Measurements from ENCODE around the gene ZKSCAN3.

The ZKSCAN3 gene

DNA sequence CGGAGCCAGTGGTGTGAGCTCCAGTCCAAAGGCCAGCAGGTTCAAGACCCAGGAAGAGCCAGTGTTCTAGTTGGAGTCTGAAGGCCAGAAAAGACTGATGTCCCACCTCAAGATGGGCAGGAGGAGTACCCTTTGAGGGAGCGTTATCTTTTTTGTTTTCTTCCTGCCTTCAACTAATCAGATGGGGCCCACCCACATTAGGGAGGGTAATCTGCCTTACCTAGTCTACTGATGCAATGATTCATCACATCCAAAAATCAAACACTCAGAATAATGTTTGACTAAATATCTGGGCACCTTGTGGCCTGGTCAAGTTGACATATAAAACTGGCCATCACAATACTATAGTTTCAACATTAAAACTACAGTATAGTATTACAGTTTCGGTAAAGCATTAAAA is 19.7 kb downstream of the ZKSCAN3 start:
- Mint-ChIP-seq H3K9me3 (no peaks in the 10 kb centered on the region), H3K36me3 (ENCODE audit: insufficient read depth) (peaks cover 10% of the 10 kb centered on the region), H3K27ac (ENCODE audit: low read depth) (no peak overlapping the region), H3K4me3 (no peak overlapping the region), H3K4me1 (no peaks in the 10 kb centered on the region), H3K27me3 (no peaks in the 10 kb centered on the region)
- no peak for DNase-seq (ENCODE audit: low spot score in 2 of 2)
- ATAC-seq (replicated peaks; ENCODE audit: extremely low read depth, poor library complexity, severe bottlenecking) = no peak

DNA sequence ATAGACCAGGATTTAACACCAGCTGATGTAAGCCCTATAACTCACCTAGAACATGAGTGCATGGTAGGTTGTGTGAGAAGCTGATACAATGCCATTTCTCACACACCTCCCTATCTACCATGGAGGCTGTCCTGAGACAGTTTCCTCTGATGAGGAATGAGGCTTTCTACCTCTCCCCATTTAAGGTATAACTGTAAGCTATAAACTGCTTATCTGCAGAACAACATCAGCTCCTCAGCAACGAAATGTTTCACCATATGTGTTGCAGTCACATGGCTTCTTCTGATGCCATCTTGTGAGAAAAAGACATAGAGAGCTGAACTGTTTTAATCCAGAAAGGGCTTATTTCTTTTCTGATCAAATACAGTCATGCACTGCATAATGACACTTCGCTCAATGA is 20.7 kb downstream of the ZKSCAN3 start:
- Mint-ChIP-seq H3K27ac (ENCODE audit: low read depth) (no peak overlapping the region), H3K27me3 (no peaks in the 10 kb centered on the region), H3K36me3 (ENCODE audit: insufficient read depth) (peaks cover 5% of the 10 kb centered on the region), H3K4me3 (no peak overlapping the region), H3K9me3 (no peaks in the 10 kb centered on the region), H3K4me1 (no peaks in the 10 kb centered on the region)
- no peak for ATAC-seq (replicated peaks; ENCODE audit: extremely low read depth, poor library complexity, severe bottlenecking)
- DNase-seq (ENCODE audit: low spot score in 2 of 2) = no peak

DNA sequence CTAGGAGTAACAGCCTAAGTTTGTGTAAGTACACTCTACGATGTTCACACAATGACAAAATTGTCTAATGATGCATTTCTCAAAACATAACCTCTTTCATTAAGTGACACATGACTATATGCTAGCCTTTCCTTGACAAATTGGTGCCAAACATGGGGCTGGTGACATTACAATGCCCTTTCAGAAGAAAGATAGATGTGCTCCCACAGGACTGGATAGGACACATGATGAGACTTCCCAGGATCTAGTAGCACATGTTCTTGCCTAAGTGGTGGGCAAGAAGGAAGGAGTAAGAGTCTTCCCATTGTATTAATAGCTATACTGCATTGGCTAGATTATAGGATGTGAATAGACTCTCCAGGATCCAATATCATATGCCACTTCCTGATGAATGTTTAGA is 21.5 kb downstream of the ZKSCAN3 start:
- peaks cover 5% of the 10 kb centered on the region for H3K36me3 Mint-ChIP-seq (ENCODE audit: insufficient read depth)
- H3K4me3 Mint-ChIP-seq = no peak overlapping the region
- no peaks in the 10 kb centered on the region for H3K27me3 Mint-ChIP-seq
- H3K9me3 Mint-ChIP-seq = no peaks in the 10 kb centered on the region
- no peaks in the 10 kb centered on the region for H3K4me1 Mint-ChIP-seq
- no peak overlapping the region for H3K27ac Mint-ChIP-seq (ENCODE audit: low read depth)
- DNase-seq (ENCODE audit: low spot score in 2 of 2) = no peak
- ATAC-seq (replicated peaks; ENCODE audit: extremely low read depth, poor library complexity, severe bottlenecking) = no peak

DNA sequence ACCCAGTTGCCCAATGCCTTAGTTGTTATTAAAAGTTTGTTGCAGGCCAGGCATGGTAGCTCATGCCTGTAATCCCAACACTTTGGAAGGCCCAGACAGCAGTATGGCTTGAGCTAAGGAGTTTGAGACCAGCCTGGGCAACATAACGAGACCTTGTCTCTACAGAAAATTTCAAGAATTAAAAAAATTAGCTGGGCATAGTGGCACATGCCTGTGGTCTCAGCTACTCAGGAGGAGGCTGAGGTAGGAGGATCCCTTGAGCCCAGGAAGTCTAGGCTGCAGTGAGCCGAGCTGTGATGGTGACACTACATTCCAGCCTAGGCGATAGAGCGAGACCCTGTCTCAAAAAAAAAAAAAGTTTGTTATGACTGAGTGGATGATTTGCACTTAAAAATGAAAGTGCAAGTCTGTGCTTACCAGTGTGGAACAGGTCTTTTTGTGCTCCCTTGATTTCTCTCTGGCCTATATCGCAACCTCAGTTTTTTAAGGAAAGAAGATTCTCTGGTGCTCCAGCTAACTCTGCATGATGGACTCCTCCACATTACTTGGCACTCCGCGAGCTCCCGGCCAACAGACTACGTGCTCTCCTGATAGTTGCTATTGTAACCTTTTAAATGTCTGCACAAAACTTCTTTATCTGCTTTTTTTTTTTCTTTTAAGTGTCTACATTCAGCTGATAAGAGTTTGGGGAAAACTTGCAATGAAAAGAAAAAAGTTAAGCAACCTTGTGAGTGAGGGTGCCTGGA is 22.1 kb downstream of the ZKSCAN3 start:
- H3K36me3 Mint-ChIP-seq (ENCODE audit: insufficient read depth) = peaks cover 5% of the 10 kb centered on the region
- H3K4me1 Mint-ChIP-seq = no peaks in the 10 kb centered on the region
- H3K27ac Mint-ChIP-seq (ENCODE audit: low read depth) = no peak overlapping the region
- ATAC-seq (replicated peaks; ENCODE audit: extremely low read depth, poor library complexity, severe bottlenecking) = no peak
- DNase-seq (ENCODE audit: low spot score in 2 of 2) = no peak
- no peaks in the 10 kb centered on the region for H3K9me3 Mint-ChIP-seq
- H3K4me3 Mint-ChIP-seq = no peak overlapping the region
- H3K27me3 Mint-ChIP-seq = no peaks in the 10 kb centered on the region

DNA sequence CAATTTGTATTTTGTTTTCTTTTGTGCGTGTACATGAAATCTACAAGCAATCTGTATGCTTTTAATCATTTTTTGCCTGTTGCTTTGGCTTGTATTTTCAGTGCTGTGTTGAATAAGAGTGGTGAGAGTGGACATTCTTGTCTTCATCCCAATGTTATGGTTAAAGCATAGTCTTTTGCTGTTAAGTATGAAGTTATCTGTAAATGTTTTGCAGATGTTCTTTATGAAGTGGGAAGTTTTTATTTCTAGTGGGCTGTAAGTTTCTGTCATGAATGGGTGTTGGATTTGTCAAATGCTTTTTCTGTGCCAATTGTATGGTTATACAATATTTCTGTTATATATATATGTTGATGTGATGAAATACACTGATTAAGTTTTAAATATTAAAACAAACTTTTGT is 24.2 kb downstream of the ZKSCAN3 start:
- Mint-ChIP-seq H3K27me3 (no peaks in the 10 kb centered on the region), H3K4me1 (no peaks in the 10 kb centered on the region), H3K36me3 (ENCODE audit: insufficient read depth) (peaks cover 3% of the 10 kb centered on the region), H3K27ac (ENCODE audit: low read depth) (no peak overlapping the region), H3K9me3 (no peaks in the 10 kb centered on the region), H3K4me3 (no peak overlapping the region)
- DNase-seq (ENCODE audit: low spot score in 2 of 2) (no peak), ATAC-seq (replicated peaks; ENCODE audit: extremely low read depth, poor library complexity, severe bottlenecking) (no peak)

DNA sequence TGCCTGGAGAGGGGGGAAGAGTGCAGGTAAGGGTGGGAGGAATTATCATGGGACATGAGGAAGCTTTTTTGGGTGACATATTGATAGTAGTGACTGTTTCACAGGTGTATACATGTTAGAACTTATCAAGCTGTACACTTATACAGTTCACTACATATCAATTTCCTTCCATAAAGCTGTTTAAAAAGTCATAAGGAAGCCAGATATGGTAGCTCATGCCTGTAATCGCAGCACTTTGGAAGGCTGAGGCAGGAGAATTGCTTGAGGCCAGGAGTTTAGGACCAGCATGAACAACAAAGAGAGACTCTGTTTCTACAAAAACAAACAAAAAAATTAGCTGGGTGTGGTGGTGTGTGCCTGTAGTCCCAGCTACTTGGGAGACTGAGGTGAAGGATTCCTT is 28.1 kb downstream of the ZKSCAN3 start:
- Mint-ChIP-seq H3K9me3 (no peaks in the 10 kb centered on the region), H3K27ac (ENCODE audit: low read depth) (no peak overlapping the region), H3K4me3 (no peak overlapping the region), H3K4me1 (peaks cover 23% of the 10 kb centered on the region), H3K27me3 (no peaks in the 10 kb centered on the region), H3K36me3 (ENCODE audit: insufficient read depth) (peaks cover 18% of the 10 kb centered on the region)
- ATAC-seq (replicated peaks; ENCODE audit: extremely low read depth, poor library complexity, severe bottlenecking) = no peak
- no peak for DNase-seq (ENCODE audit: low spot score in 2 of 2)

DNA sequence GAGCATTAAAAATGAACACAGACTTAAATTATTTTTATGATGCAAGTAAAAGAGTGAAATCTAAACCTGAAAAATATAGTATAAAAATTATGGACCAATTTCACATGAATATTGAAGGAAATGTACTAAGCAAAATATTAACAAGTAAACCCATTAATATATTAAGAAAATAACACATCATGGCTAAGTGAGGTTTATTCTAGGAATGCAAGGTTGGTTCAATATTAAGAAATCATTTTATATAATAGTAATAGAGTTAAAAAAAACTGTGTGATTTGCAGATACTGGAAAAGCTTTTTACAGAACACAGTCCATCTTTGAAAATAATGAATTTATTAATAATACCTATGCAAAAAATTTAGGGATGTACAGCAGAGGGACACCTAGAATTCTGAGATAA is 28.9 kb downstream of the ZKSCAN3 start:
- Mint-ChIP-seq H3K4me1 (peaks cover 28% of the 10 kb centered on the region), H3K9me3 (no peaks in the 10 kb centered on the region), H3K27ac (ENCODE audit: low read depth) (no peak overlapping the region), H3K4me3 (no peak overlapping the region), H3K27me3 (no peaks in the 10 kb centered on the region), H3K36me3 (ENCODE audit: insufficient read depth) (peaks cover 18% of the 10 kb centered on the region)
- DNase-seq (ENCODE audit: low spot score in 2 of 2) (no peak), ATAC-seq (replicated peaks; ENCODE audit: extremely low read depth, poor library complexity, severe bottlenecking) (no peak)

DNA sequence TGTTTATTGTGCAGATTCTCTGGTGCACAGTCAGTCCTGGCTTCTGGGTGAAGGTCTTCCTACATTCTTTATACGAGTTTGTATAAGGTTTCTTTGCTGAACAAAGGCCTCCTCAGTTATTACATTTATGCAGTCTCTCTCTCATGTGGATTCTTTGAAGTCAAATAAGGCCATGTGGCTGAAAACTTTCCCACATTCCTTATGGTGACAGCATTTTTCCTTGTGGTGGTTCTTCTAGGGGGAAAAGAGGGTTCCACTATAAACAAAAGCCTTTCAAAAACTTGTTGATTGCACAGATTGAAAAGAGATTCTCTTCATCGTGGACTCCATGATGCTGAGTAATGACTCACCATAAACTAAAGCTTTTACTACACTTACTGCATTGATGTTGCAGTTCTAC is 30.6 kb downstream of the ZKSCAN3 start:
- Mint-ChIP-seq H3K4me3 (no peak overlapping the region), H3K36me3 (ENCODE audit: insufficient read depth) (peaks cover 20% of the 10 kb centered on the region), H3K4me1 (peaks cover 28% of the 10 kb centered on the region), H3K27ac (ENCODE audit: low read depth) (no peak overlapping the region), H3K27me3 (no peaks in the 10 kb centered on the region), H3K9me3 (no peaks in the 10 kb centered on the region)
- DNase-seq (ENCODE audit: low spot score in 2 of 2) (no peak), ATAC-seq (replicated peaks; ENCODE audit: extremely low read depth, poor library complexity, severe bottlenecking) (no peak)

DNA sequence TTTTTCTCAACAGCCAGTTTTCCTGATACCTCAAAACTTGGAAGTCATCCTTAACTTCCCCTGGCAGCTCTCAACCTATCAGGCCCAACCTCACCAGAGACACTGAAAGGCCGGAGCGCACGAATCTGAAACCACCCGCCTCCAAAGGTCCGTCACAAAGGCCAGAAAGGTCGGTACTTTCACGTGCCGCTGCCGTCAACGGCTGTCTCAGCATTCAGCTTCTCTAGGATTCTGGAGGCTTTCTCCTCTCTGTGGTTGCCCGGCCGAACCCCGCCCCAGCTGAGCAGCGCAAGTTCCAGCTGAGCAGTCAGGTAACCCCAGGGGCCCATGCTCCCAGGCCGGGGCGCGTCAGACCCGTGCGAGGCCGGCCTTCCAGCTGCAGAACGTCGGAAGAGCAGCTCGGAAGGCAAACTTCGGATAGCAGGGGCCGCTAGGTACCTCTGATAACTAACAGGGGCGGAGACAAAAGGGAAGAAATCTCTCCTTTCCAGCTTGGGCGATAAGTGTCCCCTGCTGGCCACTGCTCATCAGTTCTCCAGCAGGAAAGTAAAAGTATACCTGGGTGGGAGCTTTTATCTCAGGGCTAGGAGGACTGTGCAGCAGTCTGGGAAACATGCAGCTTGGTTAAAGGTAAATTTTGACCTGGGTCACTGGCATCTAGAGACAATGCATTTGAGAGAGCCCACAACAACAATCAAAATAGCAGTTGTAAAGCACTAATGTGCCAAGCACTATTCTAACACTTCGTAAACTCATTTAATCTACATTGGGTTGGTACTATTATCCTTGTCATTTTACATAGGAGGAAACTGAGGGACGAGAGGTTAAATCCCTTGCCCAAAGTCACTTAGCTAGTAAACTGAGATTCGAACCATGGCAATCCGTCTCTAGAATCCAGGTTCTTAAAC is 33.7 kb downstream of the ZKSCAN3 start:
- peak in 1 of 2 donors; percentile 9 for DNase-seq (ENCODE audit: low spot score in 2 of 2)
- peak; percentile 28 for ATAC-seq (replicated peaks; ENCODE audit: extremely low read depth, poor library complexity, severe bottlenecking)
- peak overlapping the region; percentile 48 for H3K4me3 Mint-ChIP-seq
- no peaks in the 10 kb centered on the region for H3K27me3 Mint-ChIP-seq
- H3K4me1 Mint-ChIP-seq = peaks cover 37% of the 10 kb centered on the region
- H3K36me3 Mint-ChIP-seq (ENCODE audit: insufficient read depth) = peaks cover 23% of the 10 kb centered on the region
- H3K27ac Mint-ChIP-seq (ENCODE audit: low read depth) = no peak overlapping the region
- no peaks in the 10 kb centered on the region for H3K9me3 Mint-ChIP-seq

DNA sequence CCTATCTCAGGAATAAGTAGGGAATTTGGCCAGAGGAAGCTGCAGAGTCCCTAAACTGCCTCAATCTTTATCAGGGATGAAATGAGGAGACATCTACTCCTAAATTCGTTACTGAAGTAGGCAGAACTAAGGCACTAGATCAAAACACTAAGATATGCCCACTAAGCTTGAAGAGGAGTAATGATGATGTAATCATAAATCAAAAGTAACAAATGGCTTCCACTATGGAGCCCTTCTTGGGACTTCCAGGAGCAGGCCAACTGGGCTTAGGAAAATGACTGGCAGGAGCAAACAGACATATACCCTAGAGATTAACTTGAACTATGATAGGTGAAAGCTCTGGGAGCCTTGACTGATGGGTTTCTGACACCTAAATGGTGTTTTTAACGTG is 34.4 kb downstream of the ZKSCAN3 start:
- H3K9me3 Mint-ChIP-seq = no peaks in the 10 kb centered on the region
- ATAC-seq (replicated peaks; ENCODE audit: extremely low read depth, poor library complexity, severe bottlenecking) (no peak), DNase-seq (ENCODE audit: low spot score in 2 of 2) (no peak)
- H3K36me3 Mint-ChIP-seq (ENCODE audit: insufficient read depth) = peaks cover 23% of the 10 kb centered on the region
- no peak overlapping the region for H3K4me3 Mint-ChIP-seq
- no peaks in the 10 kb centered on the region for H3K27me3 Mint-ChIP-seq
- H3K4me1 Mint-ChIP-seq = peaks cover 37% of the 10 kb centered on the region
- no peak overlapping the region for H3K27ac Mint-ChIP-seq (ENCODE audit: low read depth)

DNA sequence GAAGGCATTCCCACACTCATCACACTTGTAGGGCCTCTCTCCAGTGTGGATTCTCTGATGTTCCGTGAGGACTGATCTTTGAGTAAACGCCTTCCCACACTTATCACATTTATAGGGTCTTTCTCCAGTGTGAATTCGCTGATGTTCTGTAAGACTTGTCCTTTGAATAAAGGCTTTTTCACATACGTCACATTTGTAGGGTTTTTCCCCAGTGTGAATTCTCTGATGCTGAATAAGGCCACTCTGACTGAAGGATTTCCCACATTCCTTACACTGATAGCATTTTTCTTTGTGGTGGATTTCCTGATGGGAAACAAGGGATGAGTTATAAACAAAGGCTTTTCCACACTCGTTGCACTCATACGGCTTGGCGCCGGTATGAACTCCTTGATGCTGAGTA is 40.9 kb downstream of the ZKSCAN3 start:
- ATAC-seq (replicated peaks; ENCODE audit: extremely low read depth, poor library complexity, severe bottlenecking) (no peak), DNase-seq (ENCODE audit: low spot score in 2 of 2) (no peak)
- Mint-ChIP-seq H3K27ac (ENCODE audit: low read depth) (no peak overlapping the region), H3K9me3 (no peaks in the 10 kb centered on the region), H3K4me1 (peaks cover 27% of the 10 kb centered on the region), H3K27me3 (no peaks in the 10 kb centered on the region), H3K4me3 (no peak overlapping the region), H3K36me3 (ENCODE audit: insufficient read depth) (peaks cover 28% of the 10 kb centered on the region)

DNA sequence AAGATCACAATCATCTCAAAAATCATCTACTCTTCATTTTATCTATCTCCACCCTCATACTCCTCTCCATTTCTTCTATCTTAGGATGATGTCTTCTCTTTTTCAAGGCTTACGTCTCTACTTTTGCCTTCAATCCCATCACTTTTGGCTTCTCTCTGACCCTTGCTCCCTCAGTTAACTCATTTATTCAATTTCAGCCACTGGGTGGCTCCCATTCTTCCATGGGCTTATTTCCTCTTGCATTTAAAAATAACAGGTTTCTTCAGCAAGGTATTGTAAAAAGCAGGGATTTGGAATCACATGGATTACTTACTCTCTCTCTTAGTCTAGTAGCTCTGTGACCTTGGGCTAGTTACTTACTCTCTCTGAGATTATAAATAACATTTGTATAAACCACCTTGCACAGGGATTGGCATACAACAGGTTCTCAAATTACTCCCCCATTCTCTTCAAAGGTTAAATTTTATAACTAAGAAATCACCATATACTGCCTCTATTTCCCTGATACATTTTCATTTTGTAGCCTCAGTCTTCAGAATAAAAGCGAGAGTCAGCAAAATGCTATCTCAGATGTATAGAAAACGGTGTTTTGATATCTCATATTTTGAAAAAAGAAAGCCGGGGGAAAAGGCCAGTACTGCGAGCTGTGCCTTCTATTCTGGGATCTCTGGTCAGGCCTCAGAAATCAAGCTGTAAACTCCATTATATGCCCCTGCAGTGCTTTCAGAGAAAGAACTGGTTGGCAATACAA is 44.3 kb downstream of the ZKSCAN3 start:
- ATAC-seq (replicated peaks; ENCODE audit: extremely low read depth, poor library complexity, severe bottlenecking) (no peak), DNase-seq (ENCODE audit: low spot score in 2 of 2) (no peak)
- Mint-ChIP-seq H3K27me3 (no peaks in the 10 kb centered on the region), H3K27ac (ENCODE audit: low read depth) (peak overlapping the region; percentile 0), H3K4me3 (no peak overlapping the region), H3K9me3 (no peaks in the 10 kb centered on the region), H3K36me3 (ENCODE audit: insufficient read depth) (peaks cover 29% of the 10 kb centered on the region), H3K4me1 (peaks cover 46% of the 10 kb centered on the region)
